GM12878 (cell line): ENCODE measurements around the gene FTH1. TPM values are rescaled to one million over a fixed set of nuclear protein-coding genes. Genes with fewer than 3 reads are reported as not detected.

Experiments used
- ATAC-seq: fragments of 200-7000 bp; cut with Tn5 transposase; 3 replicates; pipeline ENCODE4 v1.9.1; 2020; ENCODE audit warnings: mild to moderate bottlenecking, moderate library complexity
- BruUV-seq: library from RNA; stranded (reverse); fragments of 400-500 nt; replicated peaks from 2 replicates; lab custom pipeline; 2021; lab: Mats Ljungman, UMichigan
- CTCF ChIA-PET: fragments of 300-600 bp; sonication (Branson Sonifier 250); formaldehyde crosslinking; extraction: SDS; loops from one replicate; lab custom pipeline; 2021; ENCODE audit warnings: inconsistent platforms; lab: Yijun Ruan, JAX
- POLR2A ChIA-PET: fragments of 350-600 bp; formaldehyde crosslinking; extraction: SDS; loops from one replicate; lab custom pipeline; 2021; ENCODE audit warnings: inconsistent platforms; lab: Charles Lee
- RAD21 ChIA-PET: fragments of 300-600 bp; sonication (Branson Sonifier 250); formaldehyde crosslinking; loops from one replicate; lab custom pipeline; 2023; ENCODE audit warnings: antibody characterized with exemption; ENCODE audit not compliant: unreplicated experiment; lab: Charles Lee
- SMC1A ChIA-PET: fragments of 300-600 bp; sonication (Branson Sonifier 250); formaldehyde crosslinking; loops from one replicate; lab custom pipeline; 2023; ENCODE audit not compliant: unreplicated experiment, uncharacterized antibody; lab: Charles Lee
- DNase-seq: peaks from one replicate; pipeline ENCODE4 v3.0.0-alpha.2; 2011; ENCODE audit warnings: low read depth, low spot score
- FAIRE-seq: peaks from 3 replicates; lab custom pipeline; 2011; peaks lifted over from hg19 to GRCh38; lab: Jason Lieb, UNC
- H2AFZ ChIP-seq: 2 replicates; pipeline ENCODE4 v1.6.0; 2011; ENCODE audit warnings: low read depth, low read length, control low read depth; ENCODE audit not compliant: control insufficient read depth
- H3K27ac ChIP-seq: 2 replicates; pipeline ENCODE4 v1.5.1; 2011; ENCODE audit warnings: control low read depth; ENCODE audit not compliant: control insufficient read depth, insufficient read depth
- H3K27me3 ChIP-seq, 2 experiments: replicated peaks in 1 of 2; 2 replicates each; pipeline versions ENCODE4 v1.6.0 to v1.6.1; 2011; ENCODE audit warnings: low read length in 1 of 2; ENCODE audit not compliant: control insufficient read depth in 2 of 2, insufficient read depth in 2 of 2
- H3K36me3 ChIP-seq, 2 experiments: 2 replicates each; pipeline ENCODE4 v1.5.1; 2011; ENCODE audit warnings: low read length in 1 of 2; ENCODE audit not compliant: control insufficient read depth in 2 of 2, insufficient read depth in 2 of 2
- H3K4me1 ChIP-seq: 2 replicates; pipeline ENCODE4 v1.6.1; 2011; ENCODE audit warnings: mild to moderate bottlenecking, low read length, moderate library complexity, mixed read lengths; ENCODE audit not compliant: control insufficient read depth, insufficient read depth
- H3K4me2 ChIP-seq: 2 replicates; pipeline ENCODE4 v1.6.0; 2011; ENCODE audit warnings: control low read depth; ENCODE audit not compliant: control insufficient read depth, insufficient read depth
- H3K4me3 ChIP-seq: fragments of 200-600 bp; sonication (generic); 2 replicates; pipeline ENCODE4 v1.5.1; 2016
- H3K79me2 ChIP-seq: 2 replicates; pipeline ENCODE4 v1.6.0; 2011; ENCODE audit warnings: low read length; ENCODE audit not compliant: control insufficient read depth, insufficient read depth
- H3K9ac ChIP-seq: 2 replicates; pipeline ENCODE4 v1.8.0; 2011; ENCODE audit warnings: low read length, control low read depth, mixed read lengths; ENCODE audit not compliant: control insufficient read depth, insufficient read depth
- H3K9me3 ChIP-seq: replicated peaks from 3 replicates; pipeline ENCODE4 v1.5.1; 2011; ENCODE audit warnings: mild to moderate bottlenecking, low read length; ENCODE audit not compliant: control insufficient read depth, insufficient read depth
- H4K20me1 ChIP-seq: 2 replicates; pipeline ENCODE4 v1.6.0; 2011; ENCODE audit not compliant: control insufficient read depth, insufficient read depth
- CBX5 ChIP-seq: sonication (generic); IDR thresholded peaks from 2 replicates; pipeline ENCODE4 v1.6.1; 2016; ENCODE audit warnings: low read depth, moderate library complexity, mild to moderate bottlenecking, inconsistent platforms
- CEBPZ ChIP-seq: fragments of 150-350 bp; IDR thresholded peaks from 2 replicates; pipeline ENCODE4 v1.6.1; 2016; ENCODE audit warnings: low read depth, low read length
- CHD2 ChIP-seq: IDR thresholded peaks from 2 replicates; pipeline ENCODE4 v1.6.1; 2011; ENCODE audit warnings: low read depth, low read length, improper control_type of control experiment, borderline replicate concordance
- E2F4 ChIP-seq: IDR thresholded peaks from 2 replicates; pipeline ENCODE4 v1.6.1; 2012; ENCODE audit warnings: low read depth, low read length, improper control_type of control experiment
- EED ChIP-seq: sonication (generic); IDR thresholded peaks from 2 replicates; pipeline ENCODE4 v1.6.1; 2016; ENCODE audit warnings: antibody characterized with exemption, low read depth
- IRF5 ChIP-seq: fragments of 450-650 bp; IDR thresholded peaks from 2 replicates; pipeline ENCODE4 v1.6.1; 2017; ENCODE audit warnings: borderline replicate concordance
- MYC ChIP-seq: IDR thresholded peaks from 2 replicates; pipeline ENCODE4 v1.6.1; 2011; ENCODE audit warnings: mild to moderate bottlenecking, low read length, moderate library complexity, inconsistent platforms; ENCODE audit not compliant: insufficient read depth, insufficient replicate concordance, insufficient read length, severe bottlenecking
- NFXL1 ChIP-seq: fragments of 450-650 bp; IDR thresholded peaks from 2 replicates; pipeline ENCODE4 v1.6.1; 2017; ENCODE audit warnings: antibody characterized with exemption, mild to moderate bottlenecking, borderline replicate concordance
- PAX5 ChIP-seq: IDR thresholded peaks from 2 replicates; pipeline ENCODE4 v1.6.1; 2011; ENCODE audit warnings: low read depth, low read length, borderline replicate concordance
- RBBP5 ChIP-seq: fragments of 200-600 bp; sonication (generic); conservative IDR thresholded peaks from 2 replicates; pipeline ENCODE4 v1.6.1; 2016
- SMARCA5 ChIP-seq: fragments of 450-650 bp; IDR thresholded peaks from 2 replicates; pipeline ENCODE4 v1.6.1; 2017; ENCODE audit warnings: mild to moderate bottlenecking
- SUZ12 ChIP-seq: fragments of 200-600 bp; sonication (generic); IDR thresholded peaks from one replicate; pipeline ENCODE4 v1.6.1; 2018; ENCODE audit warnings: antibody characterized with exemption, mild to moderate bottlenecking; ENCODE audit not compliant: unreplicated experiment
- TCF3 ChIP-seq: IDR thresholded peaks from 2 replicates; pipeline ENCODE4 v1.6.1; 2012; ENCODE audit warnings: low read depth, mild to moderate bottlenecking, low read length, borderline replicate concordance; ENCODE audit not compliant: insufficient read depth
- ZNF592 ChIP-seq: fragments of 450-650 bp; IDR thresholded peaks from 2 replicates; pipeline ENCODE4 v1.6.1; 2017; ENCODE audit warnings: mild to moderate bottlenecking, moderate library complexity
- WGBS: methylation state at CpG from one replicate; pipeline ENCODE4 v1.1.6; 2016; ENCODE audit warnings: low lambda C conversion rate; ENCODE audit not compliant: insufficient replicate concordance, insufficient coverage; ENCODE audit errors: missing lambda C conversion rate; 5-methylcytosine and 5-hydroxymethylcytosine counted together
- in situ Hi-C: fragments of 300-500 bp; cut with MboI; formaldehyde crosslinking; loops from 9 replicates; pipeline ENCODE4 v1.14.3; 2018; ENCODE audit warnings: mixed read lengths
- intact Hi-C: fragments of 100-400 bp; cut with micrococcal nuclease; formaldehyde crosslinking; loops from one replicate; pipeline ENCODE4 v1.14.2; 2022; ENCODE audit not compliant: unreplicated experiment
- polyA plus RNA-seq, 11 experiments: library from polyadenylated mRNA; depleted of rRNA in 4 of 11; unstranded in 6 of 11; stranded (reverse) in 5 of 11; fragments of >200 nt; fragmentation: Nextera tagmentation in 4 of 11; fragmentation: Illumina TruSeq in 1 of 11; extraction: Ambion mirVana in 4 of 11; extraction: Trizol in 1 of 11; gene quantifications; 1 replicate in 1 of 11; 2 replicates in 10 of 11; pipeline versions ENCODE4 v1.2.1 to v1.2.3, GENCODE V29; 2011 to 2016; ENCODE audit warnings: inconsistent platforms in 2 of 11, missing spikeins in 2 of 11, low read depth in 1 of 11
- total RNA-seq, 4 experiments: library from RNA; depleted of rRNA in 3 of 4; stranded (reverse); fragments of >200 nt in 3 of 4; fragmentation: Illumina TruSeq in 1 of 4; extraction: Trizol in 1 of 4; gene quantifications; 2 replicates each; pipeline versions ENCODE4 v1.2.1 to v1.2.3, GENCODE V29; 2013 to 2021

The FTH1 gene
- total and polyA plus RNA-seq, 10 of the 15 experiments (the other 5 are each of a cell fraction or from before 2014, with no cell fraction given) = 289 to 4,154 (median 960) TPM

- BruUV-seq = no TSS peak
- Histone ChIP-seq H3K4me3 (no peak within 1 kb of the TSS), H4K20me1 (no peaks in the 10 kb centered on the region), H2AFZ (no peak within 1 kb of the TSS), H3K79me2 (no peaks in the 10 kb centered on the region), H3K4me1 (no peaks in the 10 kb centered on the region), H3K36me3 (no peaks in the 10 kb centered on the region), H3K27me3 (no peaks in the 10 kb centered on the region), H3K9me3 (no peaks in the 10 kb centered on the region), H3K27ac (no peak within 1 kb of the TSS), H3K4me2 (no peak within 1 kb of the TSS), H3K9ac (no peak within 1 kb of the TSS)
- intact Hi-C loops (no loop called here), in situ Hi-C loops (no loop called here)
- no peak for TF ChIP-seq ZNF592
- TF ChIP-seq SUZ12 = no peak
- no peak for TF ChIP-seq CBX5
- no peak for TF ChIP-seq RBBP5
- no peak for TF ChIP-seq SMARCA5
- no peak for TF ChIP-seq EED
- TF ChIP-seq E2F4 = no peak
- TF ChIP-seq IRF5 = no peak
- no peak for TF ChIP-seq TCF3
- TF ChIP-seq CHD2 = no peak
- TF ChIP-seq CEBPZ = no peak
- TF ChIP-seq MYC = no peak
- TF ChIP-seq PAX5 = no peak
- no peak for TF ChIP-seq NFXL1
- ChIA-PET POLR2A (interaction anchor here (1.2 kb wide), 1 partner anchor 153 kb away, joined by 4 read pairs; no protein-coding TSS in a partner anchor), SMC1A (interaction anchor here (1.0 to 7.1 kb wide), 3 partner anchors 70 to 153 kb away, joined by 3 to 86 read pairs (median 50); no protein-coding TSS in a partner anchor), RAD21 (interaction anchor here (1.0 to 7.3 kb wide), 5 partner anchors 13 to 154 kb away, joined by 3 to 96 read pairs (median 5); no protein-coding TSS in a partner anchor), CTCF (interaction anchor here (0.8 to 8.2 kb wide), 9 partner anchors 9 to 163 kb away, joined by 3 to 188 read pairs (median 37); partner anchors contain the start of genes FEN1, FTH1 and TMEM258)
- DNase-seq (no peak), FAIRE-seq (no peak), ATAC-seq (no peak)
- 55% methylated on average over 8 of the region's 8 CpGs for WGBS
These were observed 17.3 kb downstream of the FTH1 start, which contains the start of gene BEST1 for GRCh38 chr11:61950035-61950547. Gene BEST1 (plus strand): TSS chr11:61950351. CDS start chr11:61951807, 1,456 bp downstream.
